HG03460 (cell line): Measurements from ENCODE around the gene SLC8A3.
A peak's percentile ranks its signal among the peaks of the same experiment; 100 is the strongest.

Experiments
- ATAC-seq: cut with Tn5 transposase; IDR thresholded peaks from one replicate; pipeline ENCODE4 v1.9.1; 2021; ENCODE audit not compliant: unreplicated experiment

Gene SLC8A3

DNA sequence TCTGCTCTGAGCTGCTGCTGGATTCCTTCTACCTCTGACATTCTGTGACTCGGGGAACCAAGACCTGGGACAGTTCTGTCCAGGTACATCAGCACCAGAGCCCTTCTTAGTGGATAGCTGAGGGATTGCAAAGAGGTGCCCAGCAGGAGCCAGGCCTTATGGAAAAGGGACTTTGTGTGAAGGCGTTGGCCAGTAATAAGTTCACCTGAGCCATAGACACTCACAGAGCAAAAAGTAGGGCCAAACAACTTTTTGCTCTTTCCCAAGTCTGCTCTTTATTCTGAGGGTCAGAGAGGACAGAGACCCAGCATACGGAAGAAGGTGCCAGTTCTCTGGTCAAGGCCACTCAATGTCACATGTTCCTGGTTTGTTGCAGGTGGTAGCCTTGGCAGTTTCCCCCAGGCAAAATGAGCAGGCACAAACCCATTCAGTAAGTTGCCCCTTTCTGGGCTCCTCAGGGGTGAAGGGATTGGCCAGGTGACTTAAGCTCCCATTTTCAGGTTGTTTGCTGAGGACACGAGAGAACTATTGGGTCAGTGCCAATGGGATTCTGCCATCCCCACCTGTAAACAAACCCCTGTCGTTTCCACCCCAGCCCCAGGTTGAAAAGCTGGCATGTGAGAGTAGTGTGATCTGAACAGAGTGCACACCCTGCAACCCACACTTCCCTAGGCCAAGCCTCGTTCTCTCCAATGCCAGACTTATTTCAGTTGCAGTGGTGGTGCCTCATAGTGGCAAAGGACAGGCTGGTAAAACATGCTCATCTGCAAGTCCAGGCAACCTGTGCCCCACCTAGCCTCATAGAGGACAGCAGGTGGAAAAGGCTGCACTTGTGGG, 159.2 kb downstream of the SLC8A3 start:
- no peak for ATAC-seq

DNA sequence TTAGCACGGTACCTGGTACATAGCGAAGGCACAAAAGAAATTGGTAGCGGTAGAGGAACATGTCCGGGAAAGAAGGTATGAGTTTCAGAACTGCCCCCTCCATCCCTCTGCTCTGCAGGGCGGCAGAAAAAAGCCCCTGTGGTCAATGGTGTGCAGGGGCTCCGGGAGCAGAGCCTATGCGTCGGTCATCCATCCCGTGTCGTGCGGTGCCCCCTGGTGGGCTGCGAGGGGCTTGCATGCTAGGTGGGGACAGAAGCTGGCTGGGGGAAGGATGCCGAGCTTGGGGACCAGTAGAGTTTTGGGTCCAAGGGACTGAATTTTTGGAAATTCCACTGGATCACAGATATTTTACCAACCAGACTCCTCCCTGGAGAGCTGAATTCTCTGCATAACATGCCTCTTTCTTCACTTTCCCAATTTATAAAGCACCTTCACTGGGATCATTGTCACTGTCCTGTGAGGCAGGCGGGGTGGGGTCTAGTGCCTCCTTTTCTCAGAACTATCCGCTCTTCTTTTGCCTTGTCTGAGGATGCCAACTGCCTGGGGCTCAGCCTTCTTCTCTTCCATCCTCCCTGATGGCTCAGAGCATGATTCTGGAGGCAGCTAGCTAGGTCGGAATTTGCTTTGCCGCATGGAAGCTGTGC, 160.8 kb downstream of the SLC8A3 start:
- ATAC-seq: no peak

DNA sequence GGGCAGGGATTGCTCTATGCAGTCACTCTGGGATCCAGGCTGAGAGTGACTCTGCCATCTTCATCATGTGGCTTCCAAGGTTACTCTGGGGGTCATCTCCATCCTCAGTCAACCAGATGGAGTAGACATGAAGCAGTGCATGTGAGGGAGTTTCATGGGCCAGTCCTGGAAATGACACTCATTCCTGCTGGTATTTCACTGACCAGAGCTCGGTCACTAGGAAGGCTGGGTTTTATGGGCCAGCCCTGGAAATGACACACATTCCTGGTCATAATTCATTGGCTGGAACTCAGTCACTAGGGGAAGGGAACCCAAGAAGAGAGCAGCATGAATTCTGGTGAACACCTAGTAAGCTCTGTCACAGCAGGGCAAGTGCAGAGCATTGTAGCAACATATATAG, 164.9 kb downstream of the SLC8A3 start:
- no peak for ATAC-seq

DNA sequence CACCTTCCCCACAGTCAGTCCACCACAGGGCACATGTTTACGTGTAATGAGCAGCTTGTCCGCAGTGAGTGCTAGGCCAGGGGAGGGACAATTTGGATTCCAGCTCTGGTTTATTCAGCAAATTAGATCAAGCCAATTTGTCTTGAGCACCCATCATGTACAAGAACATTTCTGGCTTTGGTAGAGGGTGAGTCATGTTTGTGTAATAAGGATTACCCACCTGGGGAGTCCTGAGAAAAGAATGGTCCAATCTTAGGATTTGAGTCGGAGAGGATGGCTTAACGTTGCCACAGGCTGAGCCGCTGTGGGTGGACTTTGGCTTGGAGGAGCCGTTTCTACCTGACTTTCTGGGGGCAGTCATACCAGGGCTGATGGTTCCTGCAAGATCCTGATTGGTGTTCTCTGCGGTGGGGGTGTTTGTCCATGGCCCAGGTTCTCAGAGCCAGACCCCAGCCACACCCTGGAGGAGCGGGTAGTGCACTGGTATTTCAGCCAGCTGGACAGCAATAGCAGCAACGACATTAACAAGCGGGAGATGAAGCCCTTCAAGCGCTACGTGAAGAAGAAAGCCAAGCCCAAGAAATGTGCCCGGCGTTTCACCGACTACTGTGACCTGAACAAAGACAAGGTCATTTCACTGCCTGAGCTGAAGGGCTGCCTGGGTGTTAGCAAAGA, 165.8 kb downstream of the SLC8A3 start:
- no peak for ATAC-seq

DNA sequence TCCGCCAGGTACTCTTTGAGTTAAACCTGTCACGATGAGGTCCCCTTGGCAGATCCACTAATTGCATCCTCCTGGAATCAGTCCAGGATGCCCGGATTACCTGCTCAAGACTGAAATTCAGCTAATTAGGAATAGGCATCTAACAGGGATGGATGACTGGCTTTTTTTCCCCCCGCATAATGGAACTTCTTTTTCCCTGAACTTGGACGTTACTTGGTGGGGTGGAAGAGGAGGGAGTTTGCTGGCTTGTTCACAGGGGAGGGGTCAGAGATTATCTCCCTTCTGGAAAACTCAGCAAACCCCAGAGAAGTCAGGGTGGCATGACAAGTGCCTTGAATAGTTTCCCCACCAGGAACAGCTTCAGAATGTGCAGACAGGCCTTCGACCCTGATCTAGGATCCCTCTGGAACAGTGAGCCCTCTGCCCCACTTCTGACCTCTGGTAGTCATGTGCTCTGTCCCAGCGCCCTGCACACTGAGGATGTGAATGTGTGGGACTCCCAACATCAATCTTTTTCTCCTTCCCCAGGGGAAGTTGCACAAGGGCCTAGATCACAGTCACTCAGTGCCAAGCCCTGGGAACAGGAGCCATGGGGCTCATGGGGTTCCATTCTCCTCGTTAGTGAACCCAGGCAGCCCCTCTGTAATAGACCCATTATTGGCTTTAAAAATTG, 167.1 kb downstream of the SLC8A3 start:
- ATAC-seq: no peak

DNA sequence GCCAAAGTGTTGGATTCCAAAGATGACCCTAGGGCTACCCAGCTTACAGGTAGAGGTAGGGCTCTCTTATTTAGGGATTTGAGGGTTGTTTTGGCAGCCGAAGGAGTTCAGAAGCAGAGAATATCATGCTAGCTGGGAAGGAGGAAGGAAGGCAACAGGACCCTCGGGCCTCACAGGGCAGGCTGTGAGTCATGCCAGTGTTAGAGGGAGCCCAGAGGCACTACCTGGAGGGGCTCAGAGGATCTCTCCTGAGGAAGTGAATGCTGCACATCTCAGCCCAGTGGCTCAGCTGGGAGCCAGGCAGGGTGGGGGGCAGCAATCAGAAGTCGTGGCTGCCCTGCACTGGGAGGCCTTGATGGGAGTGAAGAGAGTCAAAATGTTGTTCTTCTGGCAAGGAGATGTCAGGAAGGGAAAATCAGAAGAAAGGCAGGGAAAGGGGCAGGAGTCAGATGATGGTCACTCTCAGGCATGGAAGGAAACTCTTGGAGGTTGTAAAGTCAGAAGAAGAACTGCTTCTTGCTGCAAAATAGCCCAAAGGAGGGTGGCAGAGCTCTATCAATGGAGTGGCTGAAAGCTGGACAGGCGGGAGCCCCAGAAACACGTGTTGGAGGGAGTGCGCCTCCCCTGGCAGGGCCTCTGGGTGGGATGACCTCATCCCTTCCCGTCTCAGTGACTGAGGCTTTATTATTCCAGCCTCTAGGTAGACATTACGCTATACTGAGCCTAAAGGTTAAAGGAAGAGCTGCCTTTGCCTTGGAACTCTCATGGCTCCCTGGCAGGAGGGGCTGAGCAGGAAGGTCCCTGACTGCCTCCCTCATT, 168.2 kb downstream of the SLC8A3 start:
- ATAC-seq: no peak

DNA sequence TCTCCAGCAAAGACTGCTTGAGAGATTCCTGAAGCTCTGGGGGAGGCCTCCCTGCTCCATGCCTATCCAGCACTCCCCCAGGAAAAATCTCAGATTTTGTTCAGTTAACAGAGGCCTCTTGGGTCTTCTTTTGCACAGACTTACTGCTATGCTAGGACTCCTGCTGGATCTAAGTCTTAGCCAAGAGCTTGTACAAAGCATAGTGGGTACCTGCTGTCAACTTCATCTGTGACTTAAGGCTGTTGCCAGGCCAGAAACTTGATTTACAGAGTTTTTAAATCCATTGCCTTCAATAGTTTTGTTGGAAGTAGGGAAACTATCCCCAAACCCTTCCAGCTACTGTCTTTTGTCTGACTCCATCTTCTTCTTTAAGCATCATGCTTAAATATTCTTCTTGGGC, 169.1 kb downstream of the SLC8A3 start:
- no peak for ATAC-seq

DNA sequence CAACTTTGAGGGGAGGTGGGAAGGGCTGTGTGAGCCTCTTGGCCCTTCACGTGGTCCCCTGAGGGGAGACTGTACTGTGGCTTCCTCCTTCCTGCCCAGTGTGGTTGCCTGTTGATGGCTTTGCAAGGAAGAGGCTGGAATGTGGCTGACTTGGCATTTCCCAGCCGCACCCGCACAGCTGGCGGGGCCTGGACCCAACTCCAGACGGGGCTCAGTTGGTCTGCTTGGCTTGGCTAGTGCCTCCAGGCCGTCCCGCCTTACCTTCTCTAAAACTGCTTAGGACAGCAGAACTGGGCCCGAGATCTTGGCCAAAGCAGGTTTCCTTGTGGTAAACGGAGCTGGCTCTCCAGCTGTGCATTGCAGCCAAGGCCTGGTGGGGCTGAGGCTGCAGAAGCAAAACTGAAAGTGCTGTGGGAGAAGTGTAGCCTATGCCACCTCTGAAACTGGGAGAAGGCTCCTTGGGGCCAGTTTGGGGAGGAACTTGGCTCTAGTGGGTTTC, 170.0 kb downstream of the SLC8A3 start:
- ATAC-seq: peak; percentile 66

DNA sequence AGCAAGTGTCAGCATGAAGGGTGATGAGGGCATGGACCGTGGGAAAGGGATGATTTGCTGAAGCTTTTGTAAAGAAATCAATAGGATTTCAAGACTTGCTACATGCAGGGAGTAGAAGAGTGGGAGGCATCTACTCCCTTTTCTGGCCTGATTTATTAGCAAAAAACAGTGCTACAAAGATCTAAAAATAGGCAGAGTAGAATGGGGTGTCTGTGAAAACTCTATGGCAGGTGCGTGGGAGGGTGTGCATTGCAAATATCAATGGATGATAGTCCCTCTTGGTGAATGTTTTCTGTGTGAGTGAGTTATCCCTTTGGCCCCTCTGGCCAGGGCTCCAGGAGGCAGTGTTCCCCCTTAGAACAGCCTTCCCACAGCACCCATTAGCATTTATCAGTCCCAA, 170.5 kb downstream of the SLC8A3 start:
- ATAC-seq: no peak

DNA sequence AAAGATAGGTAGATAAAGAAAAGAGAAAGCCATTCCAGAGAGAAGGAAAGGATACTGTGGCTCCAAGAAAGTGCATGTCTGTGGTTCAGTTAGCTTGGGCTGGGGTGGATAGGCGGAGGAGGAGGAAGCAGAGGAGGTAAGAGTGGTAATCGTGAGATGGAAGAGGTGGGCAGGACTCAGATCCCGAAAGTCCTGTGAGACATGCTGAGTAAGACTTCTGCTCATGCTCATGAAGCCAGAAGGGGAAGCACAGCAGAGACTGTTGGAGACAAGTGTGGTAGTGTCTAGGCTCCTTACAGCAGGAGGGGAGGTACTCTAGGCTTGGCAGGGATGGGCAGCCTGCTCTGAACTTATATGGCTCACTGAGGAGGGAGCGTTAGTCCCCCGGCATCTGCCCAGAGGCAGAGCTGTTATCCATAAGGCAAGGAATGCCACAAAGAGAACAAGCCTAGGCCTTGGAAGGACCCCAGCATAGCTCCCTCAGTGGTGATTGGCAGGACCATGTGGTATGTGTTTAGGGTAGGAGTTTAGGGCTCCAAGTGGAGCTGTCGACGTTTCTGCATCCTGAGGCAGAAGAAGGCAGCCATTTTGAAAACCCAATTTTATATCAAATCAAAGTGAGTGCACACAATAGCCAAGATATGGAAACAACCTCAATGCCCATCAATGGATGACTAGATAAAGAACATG, 174.2 kb downstream of the SLC8A3 start:
- ATAC-seq: no peak

DNA sequence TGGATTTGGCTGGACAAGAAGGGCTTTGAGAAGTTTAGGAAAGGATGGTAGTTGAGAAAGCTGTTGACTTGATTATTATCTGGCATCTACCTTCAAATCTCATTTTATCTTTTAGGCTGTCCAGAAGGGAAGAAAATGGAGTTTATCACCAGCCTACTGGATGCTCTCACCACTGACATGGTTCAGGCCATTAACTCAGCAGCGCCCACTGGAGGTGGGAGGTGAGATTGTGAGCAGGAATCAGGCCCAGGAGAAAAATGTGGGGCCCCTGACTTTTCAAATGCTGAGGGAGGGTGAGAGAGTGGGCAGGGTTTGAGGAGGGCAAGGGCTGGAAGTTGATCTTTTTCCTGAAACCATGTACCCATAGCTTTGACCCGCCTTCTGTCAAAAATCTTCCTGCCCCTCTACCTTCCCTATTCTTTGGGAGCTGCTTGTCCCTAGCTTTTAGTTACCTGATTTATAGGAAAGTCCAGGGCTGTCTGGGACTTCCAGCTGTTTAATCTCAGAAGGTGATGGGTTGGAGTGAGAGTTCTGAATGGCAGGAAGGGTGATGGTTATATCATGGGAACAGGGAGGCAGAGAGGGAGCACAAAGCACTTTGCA, 175.4 kb downstream of the SLC8A3 start:
- no peak for ATAC-seq

DNA sequence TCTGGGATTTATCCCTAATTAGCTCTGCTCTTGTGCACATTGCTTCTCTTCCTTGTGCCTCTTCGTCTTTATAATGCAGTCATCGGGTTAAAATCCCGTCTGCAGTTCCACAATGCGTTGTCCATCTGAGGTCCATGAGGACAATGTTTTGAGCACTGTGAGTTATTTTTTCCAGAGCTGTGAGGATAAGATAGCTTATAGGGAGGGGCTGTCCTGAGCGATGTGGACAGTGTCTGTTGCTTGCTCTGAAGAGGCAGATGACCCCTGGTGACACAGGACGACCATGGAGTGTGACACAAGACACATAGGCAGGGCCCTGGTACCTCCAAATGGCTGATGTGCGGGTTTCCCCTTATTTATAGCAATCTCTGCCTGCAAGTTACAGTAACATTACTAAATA, 177.0 kb downstream of the SLC8A3 start:
- no peak for ATAC-seq

DNA sequence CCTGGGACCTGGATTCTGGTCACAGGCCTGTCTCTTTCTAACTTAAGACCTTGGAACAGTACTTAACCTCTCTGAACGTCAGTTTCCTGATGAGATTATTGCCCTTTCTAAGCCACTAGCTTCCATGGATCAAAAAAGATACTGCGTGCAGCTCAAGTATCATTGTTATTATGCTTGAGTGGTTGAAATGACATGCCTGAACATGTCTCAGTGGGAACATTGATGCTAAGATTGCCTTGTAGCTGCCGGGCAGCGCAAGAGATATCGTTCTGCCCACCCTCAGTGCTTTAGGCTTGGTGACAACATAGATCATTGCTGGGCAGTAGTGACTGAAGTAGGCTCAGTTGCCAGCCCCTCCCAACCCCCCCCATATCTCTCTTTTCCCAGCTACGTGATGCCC, 177.7 kb downstream of the SLC8A3 start:
- no peak for ATAC-seq

DNA sequence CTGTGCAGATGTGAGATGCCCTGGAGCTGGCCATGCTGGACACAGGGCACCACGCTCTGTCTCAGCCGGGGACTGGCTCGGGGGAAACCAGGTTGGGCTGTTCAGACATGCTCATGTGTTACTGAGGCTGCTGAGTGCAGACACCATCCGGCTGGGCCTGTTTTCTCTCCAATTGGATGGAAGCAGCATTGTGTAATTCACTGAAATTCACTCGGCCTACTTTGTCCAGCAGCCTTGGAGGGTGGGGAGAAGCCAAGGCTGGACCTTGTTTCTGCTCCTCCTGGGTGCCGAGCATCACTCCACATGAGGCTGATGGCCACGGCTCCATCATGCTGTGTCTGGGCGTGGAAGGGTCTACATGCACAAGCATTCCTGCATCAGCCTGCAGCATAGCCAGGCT, 178.8 kb downstream of the SLC8A3 start:
- no peak for ATAC-seq

DNA sequence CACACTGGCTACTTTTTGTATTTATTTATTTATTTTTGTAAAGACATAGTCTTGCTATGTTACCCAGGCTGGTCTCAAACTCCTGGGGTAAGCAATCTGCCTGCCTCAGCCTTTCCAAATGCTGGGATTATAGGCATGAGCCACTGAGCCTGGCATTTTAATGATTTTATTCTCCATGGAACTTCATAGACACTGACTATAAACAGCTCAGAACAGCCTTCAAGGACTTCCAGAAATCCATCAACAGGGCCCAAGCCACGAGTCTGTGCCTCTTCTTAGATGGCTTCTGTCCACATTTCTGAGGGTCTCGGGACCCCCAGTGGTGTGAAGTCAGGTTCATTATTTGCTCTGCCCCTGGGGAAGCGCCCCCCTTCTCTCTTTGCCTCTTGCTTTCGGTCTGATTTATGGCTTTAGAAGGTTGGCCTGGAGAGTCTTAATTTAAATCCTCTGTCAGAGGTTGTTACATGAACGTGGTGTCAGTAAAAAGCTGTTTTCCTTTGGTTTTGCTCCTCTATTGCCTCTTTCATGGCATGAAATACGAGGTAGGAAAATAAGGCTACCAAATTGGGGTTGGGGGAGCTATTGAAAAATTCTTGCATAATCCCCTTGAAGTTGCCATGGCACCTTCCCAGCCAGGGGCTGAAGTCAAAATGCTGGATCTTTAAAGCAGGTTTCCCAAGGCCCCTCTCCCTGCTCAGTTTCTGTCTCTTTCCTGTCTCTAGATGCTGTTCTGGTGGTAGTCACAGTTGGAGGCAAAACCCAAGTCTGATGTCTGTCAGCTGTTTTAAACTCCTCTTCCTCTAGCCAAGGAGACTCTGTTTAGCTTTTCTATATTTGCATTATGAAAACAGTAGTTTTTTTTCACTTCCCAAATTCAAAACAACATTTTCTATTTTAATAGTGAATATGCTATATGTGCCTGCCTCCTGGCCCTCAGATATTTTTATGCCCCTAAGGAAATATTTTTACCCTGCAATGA, 180.2 kb downstream of the SLC8A3 start:
- no peak for ATAC-seq

DNA sequence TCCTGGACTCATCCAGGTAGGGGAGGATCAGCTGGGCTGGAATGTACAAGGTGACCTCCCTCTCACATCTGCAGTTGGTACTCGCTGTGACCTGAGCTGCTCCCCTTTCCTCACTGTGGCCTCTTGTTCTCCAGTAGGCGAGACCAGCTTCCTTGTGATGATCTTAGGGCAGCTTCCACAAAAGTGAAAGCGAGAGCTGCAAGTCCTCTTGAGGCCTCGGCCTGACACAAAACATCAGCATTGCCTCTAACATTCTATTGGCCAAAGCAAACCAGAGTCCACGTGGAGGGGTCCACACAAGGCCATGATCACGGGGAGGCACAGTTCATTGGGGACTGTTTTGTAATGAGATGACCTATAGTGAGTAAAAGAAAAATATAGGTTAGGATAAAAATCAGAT, 182.1 kb downstream of the SLC8A3 start:
- no peak for ATAC-seq

DNA sequence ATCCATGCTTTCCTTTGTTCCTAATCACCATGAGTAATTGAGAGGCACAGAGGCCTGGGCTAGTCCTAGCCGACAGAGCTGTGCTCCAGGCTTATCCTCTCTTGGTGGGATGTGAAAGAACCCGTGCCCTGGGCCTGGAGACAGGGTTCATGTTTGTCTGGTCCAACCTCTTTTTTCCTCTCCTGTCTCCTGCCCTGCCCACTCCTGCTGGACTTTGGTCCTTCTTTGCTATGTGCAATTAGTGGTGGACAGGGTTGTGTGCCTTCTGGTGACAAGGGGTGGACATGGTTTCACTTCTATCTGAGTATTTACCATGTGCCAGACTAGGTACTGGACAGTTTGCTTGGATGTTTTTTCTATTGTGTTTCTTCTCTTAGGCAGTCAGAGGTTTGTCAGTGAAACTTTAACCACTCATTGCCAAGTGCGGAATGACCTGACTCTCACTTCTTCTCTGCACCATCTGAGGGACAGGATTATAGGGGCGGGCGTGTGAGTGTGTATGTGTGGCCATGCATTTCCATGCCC, 183.4 kb downstream of the SLC8A3 start:
- ATAC-seq: no peak

DNA sequence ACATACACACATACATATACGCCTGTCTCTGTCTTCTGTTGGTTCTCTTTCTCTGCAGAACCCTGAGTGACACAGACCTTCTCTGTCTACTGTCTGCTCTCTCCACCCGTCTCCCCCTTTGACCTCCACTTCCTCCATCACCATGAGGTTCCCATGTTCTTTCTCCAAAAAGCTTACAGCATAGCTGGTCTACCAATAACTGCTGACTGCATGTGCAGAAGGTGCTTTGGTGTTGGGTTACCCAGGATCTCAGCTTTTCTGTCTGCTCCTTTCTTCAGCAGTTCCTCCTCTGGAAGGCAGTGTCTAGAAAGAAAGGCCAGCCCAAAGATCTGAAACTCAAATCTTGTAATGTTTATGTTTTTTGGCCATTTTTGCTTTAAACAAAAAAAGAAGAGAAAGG, 184.0 kb downstream of the SLC8A3 start:
- no peak for ATAC-seq
